H1 (cell line): ENCODE data around the gene ATR. TPM values are rescaled to one million over a fixed set of nuclear protein-coding genes. Genes with fewer than 3 reads are reported as not detected.

Experiments
- EZH2 ChIP-seq: fragments of 200-600 bp; sonication (generic); IDR thresholded peaks from 2 replicates; pipeline ENCODE4 v1.7.1; 2012; ENCODE audit warnings: low read depth, mild to moderate bottlenecking, moderate library complexity, low read length, inconsistent platforms; ENCODE audit not compliant: severe bottlenecking
- FOSL1 ChIP-seq: IDR thresholded peaks from 2 replicates; pipeline ENCODE4 v1.6.1; 2011; ENCODE audit warnings: mild to moderate bottlenecking, low read depth, low read length, moderate library complexity; ENCODE audit not compliant: insufficient read depth
- POLR2A ChIP-seq, 2 experiments: IDR thresholded peaks; 1 replicate in 1 of 2; 2 replicates in 1 of 2; pipeline ENCODE4 v1.6.1; 2011; ENCODE audit warnings: low read depth in 2 of 2, low read length in 2 of 2, mild to moderate bottlenecking in 2 of 2; ENCODE audit errors: control extremely low read depth in 1 of 2
- RAD21 ChIP-seq, 2 experiments: IDR thresholded peaks in 1 of 2; conservative IDR thresholded peaks in 1 of 2; 2 replicates each; pipeline ENCODE4 v1.6.1; 2011; ENCODE audit warnings: low read depth in 2 of 2, low read length in 2 of 2, improper control_type of control experiment in 1 of 2, inconsistent platforms in 1 of 2, mild to moderate bottlenecking in 1 of 2, moderate library complexity in 1 of 2
- RNF2 ChIP-seq: fragments of 200-900, 300-1000 bp; sonication (generic); IDR thresholded peaks from 2 replicates; pipeline ENCODE4 v1.7.1; 2016; ENCODE audit warnings: borderline replicate concordance, low read depth, mild to moderate bottlenecking, antibody characterized with exemption, low read length; ENCODE audit not compliant: poor library complexity, severe bottlenecking; ENCODE audit errors: missing control alignments
- SAP30 ChIP-seq: fragments of 300-600 bp; sonication (generic); IDR thresholded peaks from 2 replicates; pipeline ENCODE4 v1.7.1; 2012; ENCODE audit warnings: low read length, moderate library complexity, mild to moderate bottlenecking, inconsistent platforms; ENCODE audit not compliant: insufficient read depth, insufficient replicate concordance
- SIN3A ChIP-seq, 2 experiments: IDR thresholded peaks in 1 of 2; conservative IDR thresholded peaks in 1 of 2; 2 replicates each; pipeline ENCODE4 v1.6.1; 2011 to 2012; ENCODE audit warnings: low read length in 2 of 2, improper control_type of control experiment in 1 of 2, low read depth in 1 of 2, mild to moderate bottlenecking in 1 of 2
- TAF7 ChIP-seq: optimal IDR thresholded peaks from 2 replicates; pipeline ENCODE3; 2011; ENCODE audit warnings: low read depth, mild to moderate bottlenecking, inconsistent platforms, low read length, moderate library complexity, borderline replicate concordance
- polyA plus RNA-seq, 7 experiments: library from polyadenylated mRNA; depleted of rRNA in 3 of 7; stranded (reverse) in 5 of 7; unstranded in 2 of 7; fragments of >200 nt in 5 of 7; fragments of 200-250 nt in 2 of 7; gene quantifications; 1 replicate in 5 of 7; 2 replicates in 1 of 7; 4 replicates in 1 of 7; pipeline versions ENCODE4 v1.2.1 to v1.2.3, GENCODE V29; 2011 to 2013; ENCODE audit warnings: missing spikeins in 2 of 7, mixed read lengths in 2 of 7
- total RNA-seq: library from RNA; stranded (reverse); fragmentation: NEBNext Ultra II Directional; extraction: Animal tissue kit (Norgen Biotek cat#: 25700); gene quantifications from 2 replicates; pipeline ENCODE4 v1.2.1, GENCODE V29; 2021

The ATR gene
- total and polyA plus RNA-seq, 2 of the 8 experiments (the other 6 are each of a cell fraction or from before 2014, with no cell fraction given): 8.4 to 23.2 TPM

- TF ChIP-seq RAD21 (IDR thresholded peaks at IDR 0.05 in 1 of 2, conservative IDR thresholded peaks at IDR 0.05 in 1 of 2; ENCODE audit: low read depth in 2 of 2, low read length in 2 of 2) (no peak), SAP30 (no peak), SIN3A (conservative IDR thresholded peaks at IDR 0.05 in 1 of 2, IDR thresholded peaks at IDR 0.05 in 1 of 2; ENCODE audit: low read depth in 1 of 2, low read length in 2 of 2) (no peak), RNF2 (no peak), FOSL1 (no peak), EZH2 (no peak), POLR2A (IDR thresholded peaks at IDR 0.05; ENCODE audit: control extremely low read depth in 1 of 2, low read depth in 2 of 2, low read length in 2 of 2) (no peak), TAF7 (no peak)
These were observed 77.3 kb downstream of the ATR start (continued) for GRCh38 chr3:142501004-142501926.
